GM18511 (cell line): ENCODE measurements around the gene SLC3A2.
"Not testable (repeated sequence)": the region's sequence is repeated elsewhere in the genome, so short reads cannot be mapped to it uniquely, and the experiment has no call there.

Experiments used
- ATAC-seq: cut with Tn5 transposase; IDR thresholded peaks from one replicate; pipeline ENCODE4 v1.9.1; 2021; ENCODE audit warnings: mild to moderate bottlenecking, moderate library complexity; ENCODE audit not compliant: unreplicated experiment

Gene SLC3A2

GRCh38 chr11:62880803-62881578 lies at the start of gene SLC3A2:
Gene SLC3A2 (plus strand): TSS chr11:62880896. CDS start chr11:62881024, 128 bp downstream.
- ATAC-seq = peak; percentile 80

GRCh38 chr11:62830904-62831519 lies 49.7 kb upstream of the SLC3A2 start:
- peak; percentile 1 for ATAC-seq

- peak; percentile 88 for ATAC-seq
Measured at GRCh38 chr11:62831520-62832335, 49.0 kb upstream of the SLC3A2 start, which contains the start of gene STX5. Gene STX5 (minus strand): TSS chr11:62832051. CDS start chr11:62831243, 808 bp downstream.

GRCh38 chr11:62832336-62833234 lies 48.1 kb upstream of the SLC3A2 start, which contains the start of gene TEX54:
Gene TEX54 (minus strand): TSS chr11:62832841.
- ATAC-seq = peak; percentile 16

GRCh38 chr11:62835336-62835735 lies 45.4 kb upstream of the SLC3A2 start:
- ATAC-seq = no peak

- ATAC-seq = peak; percentile 39
Measured at GRCh38 chr11:62839050-62839945, 41.4 kb upstream of the SLC3A2 start, which contains the start of gene WDR74. Gene WDR74 (minus strand): TSS chr11:62839590. CDS start chr11:62839570, 20 bp downstream.

GRCh38 chr11:62840721-62841360 lies 39.9 kb upstream of the SLC3A2 start:
- ATAC-seq = peak; percentile 2

GRCh38 chr11:62841361-62842170 lies 39.1 kb upstream of the SLC3A2 start:
- peak; percentile 64 for ATAC-seq

GRCh38 chr11:62842171-62842741 lies 38.4 kb upstream of the SLC3A2 start:
- ATAC-seq = no peak

GRCh38 chr11:62842891-62843290 lies 37.8 kb upstream of the SLC3A2 start:
- ATAC-seq = not testable (repeated sequence)

- no peak for ATAC-seq
Measured at GRCh38 chr11:62843466-62843865, 37.2 kb upstream of the SLC3A2 start.

- no peak for ATAC-seq
Measured at GRCh38 chr11:62844154-62844553, 36.5 kb upstream of the SLC3A2 start.

GRCh38 chr11:62846177-62846576 lies 34.5 kb upstream of the SLC3A2 start:
- no peak for ATAC-seq

- ATAC-seq = no peak
Measured at GRCh38 chr11:62847767-62848314, 32.9 kb upstream of the SLC3A2 start.

- no peak for ATAC-seq
Measured at GRCh38 chr11:62850911-62851806, 29.5 kb upstream of the SLC3A2 start.
